ENCODE measurements around the gene TLL2. TPM values are rescaled to one million over a fixed set of nuclear protein-coding genes. Genes with fewer than 3 reads are reported as not detected.

TLL2 gene
- total RNA-seq, 1 donor from 2014 or later: 8.7 TPM

DNA sequence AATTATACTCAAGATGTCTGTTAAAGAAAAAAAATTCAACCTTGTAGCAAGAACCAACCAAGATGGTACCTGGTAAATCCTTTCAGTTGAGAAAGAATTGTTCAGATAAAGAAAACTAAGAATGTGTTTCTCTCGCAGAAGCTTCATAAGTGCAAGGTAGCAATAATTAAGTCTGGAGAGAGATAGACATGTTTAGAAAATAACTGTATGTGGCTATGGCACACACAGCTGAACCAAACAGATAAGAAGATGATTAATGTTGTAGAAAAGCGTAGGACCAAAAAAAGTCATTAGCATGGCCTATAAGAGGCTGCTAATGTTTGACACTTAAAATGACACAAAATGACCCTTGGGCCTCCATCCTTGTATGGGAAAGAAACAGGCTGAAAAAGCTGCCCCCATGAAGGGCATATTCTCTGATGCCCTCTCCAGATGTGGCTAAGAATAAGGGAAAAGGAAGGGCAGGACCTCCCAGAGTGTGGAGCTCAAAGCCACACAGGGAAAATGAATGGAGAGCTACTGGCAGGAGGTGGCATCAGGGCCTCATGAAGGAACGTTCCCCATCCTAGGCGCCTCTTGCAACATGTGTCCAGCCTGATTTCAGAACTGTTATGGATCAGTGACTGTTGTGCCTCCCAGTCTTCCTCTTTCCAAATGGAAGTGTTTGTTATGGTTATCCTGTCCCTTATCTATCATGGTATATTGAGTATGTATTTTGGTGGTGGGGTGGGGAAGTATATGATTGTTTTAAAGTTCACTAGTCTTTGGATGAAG, 30.7 kb downstream of the TLL2 start:
- ATAC-seq (ENCODE audit: poor library complexity) (no peak), DNase-seq (no peak)
- intact Hi-C loops (cut with DNase I): no loop called here

DNA sequence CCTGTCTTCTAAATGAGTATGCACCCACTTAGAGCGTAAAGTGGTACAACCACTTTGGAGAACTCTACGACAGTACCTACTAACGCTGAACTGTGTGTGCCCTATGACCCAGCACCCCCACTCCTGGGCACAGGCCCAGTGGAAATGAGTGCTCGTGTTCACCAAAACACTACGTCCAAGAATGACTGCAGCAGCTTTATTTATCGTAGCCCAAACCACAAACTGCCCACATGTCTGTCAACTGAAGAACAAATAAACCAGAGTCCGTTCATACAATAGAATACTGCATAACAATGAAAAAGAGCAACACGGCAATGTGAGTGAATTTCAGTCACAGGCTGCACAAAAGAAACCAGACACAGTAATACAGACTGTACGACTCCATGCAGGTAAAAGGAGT, 35.4 kb downstream of the TLL2 start:
- intact Hi-C loops (cut with DNase I): no loop called here
- DNase-seq: no peak
- no peak for ATAC-seq (ENCODE audit: poor library complexity)

DNA sequence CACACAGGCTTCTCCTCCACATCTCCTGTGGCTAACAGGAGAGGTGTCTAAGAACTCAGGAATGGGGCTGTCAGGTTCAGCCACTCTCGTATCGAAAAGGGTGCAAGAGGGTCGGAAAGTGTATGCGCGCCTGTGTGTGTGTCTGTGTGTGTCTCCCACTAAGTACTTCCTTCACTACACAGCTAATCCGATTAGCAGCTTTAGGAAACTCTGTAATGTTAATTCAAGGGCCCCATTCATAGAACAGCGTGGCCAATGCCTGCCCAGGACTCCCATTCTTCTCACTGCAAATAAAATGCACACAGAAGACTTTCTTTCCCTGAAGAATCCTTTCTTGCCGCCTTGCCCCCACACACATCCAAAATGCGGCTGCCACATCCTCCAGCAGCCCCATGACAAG, 39.9 kb downstream of the TLL2 start:
- intact Hi-C loops (cut with DNase I): no loop called here
- DNase-seq: no peak
- ATAC-seq (ENCODE audit: poor library complexity): no peak

DNA sequence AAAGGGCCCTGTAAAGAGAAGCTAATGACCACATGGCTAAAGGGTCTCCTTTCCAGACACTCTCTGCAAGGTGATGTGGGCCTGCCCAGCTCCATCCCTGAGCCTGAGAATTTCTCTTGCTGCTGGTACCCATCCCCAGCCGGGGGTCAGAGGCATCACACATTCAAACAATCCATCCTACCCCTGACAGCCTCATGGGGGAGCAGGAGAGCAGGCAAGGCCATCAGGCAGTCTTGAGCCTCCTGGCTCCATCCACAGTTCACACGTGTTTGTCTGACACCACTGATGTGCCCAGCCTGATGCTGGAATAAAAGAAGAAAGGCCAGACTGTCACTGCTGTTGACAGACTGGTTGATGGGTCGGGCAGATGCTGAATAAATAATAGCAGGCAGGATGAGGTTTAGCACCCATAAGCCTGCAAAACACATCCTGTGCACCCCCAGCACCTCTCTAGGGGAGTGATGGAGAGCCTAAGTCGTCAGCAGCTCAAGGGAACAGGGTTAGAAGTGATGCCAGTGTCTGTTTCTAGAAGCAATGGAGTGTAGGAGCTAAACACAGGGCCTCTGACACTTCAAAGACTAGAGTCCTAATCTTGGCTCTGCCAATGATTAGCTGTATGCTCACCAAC, 43.5 kb downstream of the TLL2 start:
- DNase-seq: peak; percentile 47
- intact Hi-C loops (cut with DNase I): no loop called here

DNA sequence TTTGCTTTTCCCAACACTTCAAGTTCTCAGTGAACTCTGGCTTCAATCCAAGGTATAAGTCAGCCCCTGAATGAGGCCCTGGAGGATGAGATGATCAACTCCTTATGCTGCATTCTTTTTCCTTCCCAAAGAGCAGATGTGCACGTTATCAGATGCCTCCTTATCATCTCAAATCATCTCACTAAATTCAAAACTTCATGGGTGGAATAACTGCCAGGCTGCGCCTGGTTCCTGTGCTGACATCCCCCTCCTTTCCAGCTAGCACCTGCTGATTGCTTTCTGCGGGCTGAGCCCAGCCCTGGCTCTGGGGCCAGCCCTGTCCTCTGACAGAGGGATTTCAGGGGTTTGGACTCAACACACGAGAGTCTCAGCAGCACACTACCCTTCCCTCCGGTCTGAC, 44.9 kb downstream of the TLL2 start:
- no peak for DNase-seq
- no peak for ATAC-seq (ENCODE audit: poor library complexity)
- intact Hi-C loops (cut with DNase I): no loop called here

More for the DNA sequence above, 43.5 kb downstream of the TLL2 start:
- peak; percentile 86 for ATAC-seq (ENCODE audit: poor library complexity)

DNA sequence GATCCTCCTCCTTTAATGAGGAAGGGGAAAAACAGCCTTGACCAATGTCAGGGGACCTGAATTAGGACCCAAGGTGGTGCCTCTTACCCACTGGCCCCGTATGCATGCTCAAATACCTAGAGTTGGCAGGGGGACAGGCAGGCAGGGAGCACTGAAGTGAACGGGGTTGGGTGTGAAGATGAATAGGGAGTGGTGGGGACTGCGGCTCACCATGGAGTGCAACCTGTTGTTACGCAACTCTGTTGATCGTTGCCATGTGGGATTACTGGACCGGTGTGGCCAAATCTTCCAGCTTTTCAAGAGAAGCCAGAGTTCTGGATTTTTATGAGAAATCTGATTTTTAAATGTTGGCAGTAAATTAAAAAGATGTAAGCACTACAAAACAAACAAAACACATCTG, 48.1 kb downstream of the TLL2 start:
- intact Hi-C loops (cut with DNase I): no loop called here
- ATAC-seq (ENCODE audit: poor library complexity): peak; percentile 40

DNA sequence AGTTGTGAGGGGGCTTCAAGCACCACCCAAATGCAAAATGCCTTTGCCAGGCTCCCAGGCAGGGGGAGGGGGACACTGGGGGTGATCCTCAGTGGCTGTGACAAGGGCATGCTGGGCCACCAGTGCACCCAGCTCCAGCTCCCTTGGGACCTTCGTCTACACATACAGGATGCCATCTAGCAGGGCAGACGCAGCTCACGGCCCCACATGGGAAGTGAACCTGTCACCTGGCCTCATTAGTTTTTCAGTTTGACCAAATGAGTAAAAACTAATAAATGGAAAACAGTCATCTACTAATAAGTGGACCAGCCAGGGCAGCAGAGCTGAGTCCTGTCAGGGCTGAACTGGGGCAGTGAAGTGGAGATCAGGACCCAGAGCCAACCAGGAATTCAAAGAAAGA, 50.2 kb downstream of the TLL2 start:
- DNase-seq (no peak), ATAC-seq (ENCODE audit: poor library complexity) (no peak)
- intact Hi-C loops (cut with DNase I): no loop called here

More for the DNA sequence above, 48.1 kb downstream of the TLL2 start:
- no peak for DNase-seq

DNA sequence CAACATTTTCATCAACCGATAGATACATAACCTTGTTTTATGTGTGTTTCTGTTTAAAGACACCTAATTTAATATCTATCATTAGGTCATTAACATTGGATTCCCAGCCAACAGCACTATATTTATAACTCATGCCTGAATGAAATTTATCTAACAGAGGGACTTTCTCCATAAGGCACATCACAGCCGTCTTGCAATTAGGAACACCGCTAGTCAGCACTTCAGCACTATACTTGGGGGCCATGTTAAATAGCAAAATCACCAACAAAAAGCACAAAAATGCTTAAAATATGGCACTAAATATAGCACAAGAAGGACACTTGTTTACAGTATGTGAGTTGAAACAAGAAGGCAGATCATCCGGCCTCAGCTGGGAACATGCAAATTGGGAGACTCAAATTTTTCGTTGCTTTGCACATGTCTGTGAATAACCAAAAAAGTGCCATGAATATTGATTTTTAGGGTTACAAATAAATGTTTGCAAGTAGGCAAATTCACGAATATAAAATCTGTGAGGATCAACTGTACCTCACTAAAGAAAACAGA, 51.0 kb downstream of the TLL2 start:
- ATAC-seq (ENCODE audit: poor library complexity) (no peak), DNase-seq (no peak)
- intact Hi-C loops (cut with DNase I): no loop called here

DNA sequence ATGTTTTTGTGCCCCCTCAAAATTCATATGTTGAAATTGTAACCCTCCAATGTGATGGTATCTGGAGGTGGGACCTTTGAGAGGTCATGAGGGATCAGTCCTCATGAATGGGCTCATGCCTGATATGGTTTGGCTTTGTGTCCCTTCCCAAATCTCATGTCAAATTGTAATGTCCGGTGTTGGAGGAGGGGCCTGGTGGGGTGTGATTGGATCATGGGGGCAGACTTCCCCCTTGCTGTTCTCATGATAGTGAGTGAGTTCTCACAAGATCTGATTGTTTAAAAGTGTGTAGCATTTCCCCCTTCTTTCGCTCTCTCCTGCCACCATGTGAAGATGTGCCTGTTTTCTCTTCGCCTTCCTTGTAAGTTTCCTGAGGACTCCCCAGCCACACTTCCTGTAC, 53.4 kb downstream of the TLL2 start:
- DNase-seq (no peak), ATAC-seq (ENCODE audit: poor library complexity) (no peak)
- intact Hi-C loops (cut with DNase I): no loop called here

DNA sequence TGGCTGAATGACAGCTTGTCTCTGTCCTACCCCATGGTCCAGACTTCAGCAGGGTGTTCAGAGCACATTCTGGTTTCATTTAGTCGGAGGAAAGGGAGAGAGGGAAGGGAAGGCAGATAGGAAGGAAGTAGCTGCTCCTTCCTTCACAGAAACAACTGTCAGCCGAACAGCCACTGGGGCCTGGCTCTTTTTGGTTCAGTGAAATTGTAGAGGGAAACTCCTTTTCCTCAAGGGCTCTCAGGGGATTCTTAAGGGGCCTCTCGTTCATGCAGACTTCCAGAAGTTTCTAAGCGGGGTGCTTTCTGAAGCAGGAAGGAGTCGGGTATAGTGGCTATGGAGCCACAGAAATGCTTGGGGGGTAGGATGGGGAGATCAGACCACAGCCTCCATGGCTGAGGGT, 56.4 kb downstream of the TLL2 start:
- ATAC-seq (ENCODE audit: poor library complexity) (no peak), DNase-seq (no peak)
- intact Hi-C loops (cut with DNase I): no loop called here

DNA sequence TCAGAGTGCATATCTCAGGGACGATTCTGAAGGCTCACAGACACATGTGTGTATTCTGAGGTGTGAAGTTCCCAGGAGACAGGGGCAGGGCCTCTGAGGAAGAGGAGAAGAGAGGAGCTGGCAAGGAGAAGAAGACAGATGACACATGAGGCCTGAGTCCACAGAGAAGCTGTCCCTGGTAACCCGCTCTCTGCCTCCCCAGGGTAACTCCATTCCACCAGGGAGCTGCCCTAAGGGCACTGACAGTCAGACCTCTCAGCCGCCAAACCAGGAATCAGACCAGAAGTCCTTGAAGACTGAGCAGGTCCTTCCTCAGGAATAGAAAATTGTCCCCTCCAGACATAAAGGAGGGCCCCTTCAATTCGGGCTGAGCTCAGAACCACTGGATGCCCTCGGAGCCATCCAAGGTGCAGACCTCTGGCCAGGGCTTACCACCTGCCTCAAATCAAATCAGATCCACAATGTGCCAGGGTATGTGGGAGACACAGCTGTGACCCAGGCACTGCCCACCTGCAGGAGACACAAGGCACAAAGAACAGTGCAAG, 57.4 kb downstream of the TLL2 start:
- no peak for DNase-seq
- ATAC-seq (ENCODE audit: poor library complexity): no peak
- intact Hi-C loops (cut with DNase I): no loop called here

DNA sequence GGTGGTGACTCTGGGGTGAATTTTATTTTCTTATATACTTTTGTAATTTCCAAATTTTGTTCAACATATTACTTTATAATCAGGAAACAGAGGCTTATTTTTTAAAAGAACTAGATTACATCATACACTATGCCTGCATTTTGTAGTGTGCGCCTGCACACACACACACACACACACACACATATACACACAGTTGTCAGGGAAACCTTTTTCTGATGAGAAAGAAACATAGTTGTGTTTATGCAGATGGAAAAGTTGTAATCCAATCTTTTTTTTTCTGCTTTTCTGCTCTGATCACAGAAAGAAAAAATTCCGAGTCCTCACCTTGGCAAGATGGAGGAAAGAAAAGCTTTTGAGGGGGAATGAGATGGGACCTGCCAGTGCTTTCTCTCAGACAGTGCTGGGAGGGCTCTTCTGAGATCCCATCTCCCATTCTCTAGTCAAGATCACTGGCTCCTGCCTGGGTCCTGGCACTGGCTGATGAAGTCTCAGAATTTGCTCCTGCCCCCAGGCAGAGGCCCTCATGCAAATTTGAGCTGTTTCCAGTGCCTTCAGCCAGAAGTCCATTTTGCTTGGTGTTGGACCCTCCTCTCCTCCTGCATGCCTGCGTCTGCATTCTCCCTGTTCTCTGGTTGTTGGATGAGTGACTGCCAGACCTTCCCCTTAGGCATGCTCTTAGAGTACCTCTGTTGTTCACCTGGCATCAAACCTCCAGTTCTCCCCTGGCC, 59.7 kb downstream of the TLL2 start:
- intact Hi-C loops (cut with DNase I): no loop called here
- DNase-seq (no peak), ATAC-seq (ENCODE audit: poor library complexity) (no peak)

DNA sequence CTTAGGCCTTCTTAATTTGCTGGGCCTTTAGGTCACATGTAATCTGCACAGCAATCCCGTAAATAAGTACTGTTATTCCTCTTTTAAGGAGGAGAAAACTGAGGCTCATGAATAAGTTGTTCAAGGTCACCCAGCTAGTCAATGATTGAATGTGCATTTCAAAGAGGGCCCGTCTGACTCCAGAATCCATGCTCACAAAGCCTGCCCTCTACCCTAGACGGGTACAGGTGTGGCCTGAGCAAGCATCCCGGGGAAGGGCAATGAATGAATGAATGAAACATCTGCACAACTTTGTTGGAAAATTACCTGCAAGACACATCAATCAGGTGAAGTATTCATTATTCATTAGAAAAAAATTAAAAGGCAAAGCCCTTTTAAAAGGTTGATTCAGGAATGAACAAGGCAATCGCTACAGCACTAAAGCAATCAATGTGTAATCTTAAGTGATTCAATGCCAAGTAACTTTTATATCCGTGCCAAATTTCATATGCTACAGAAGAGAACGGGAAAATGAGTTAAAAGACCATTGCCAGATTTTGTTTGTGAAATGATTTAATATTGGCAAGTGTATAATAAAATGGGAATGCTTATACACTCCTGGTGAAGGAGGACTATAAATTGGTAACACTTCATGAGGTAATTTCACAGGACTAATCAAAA, 61.1 kb downstream of the TLL2 start:
- DNase-seq (no peak), ATAC-seq (ENCODE audit: poor library complexity) (no peak)
- intact Hi-C loops (cut with DNase I): no loop called here

DNA sequence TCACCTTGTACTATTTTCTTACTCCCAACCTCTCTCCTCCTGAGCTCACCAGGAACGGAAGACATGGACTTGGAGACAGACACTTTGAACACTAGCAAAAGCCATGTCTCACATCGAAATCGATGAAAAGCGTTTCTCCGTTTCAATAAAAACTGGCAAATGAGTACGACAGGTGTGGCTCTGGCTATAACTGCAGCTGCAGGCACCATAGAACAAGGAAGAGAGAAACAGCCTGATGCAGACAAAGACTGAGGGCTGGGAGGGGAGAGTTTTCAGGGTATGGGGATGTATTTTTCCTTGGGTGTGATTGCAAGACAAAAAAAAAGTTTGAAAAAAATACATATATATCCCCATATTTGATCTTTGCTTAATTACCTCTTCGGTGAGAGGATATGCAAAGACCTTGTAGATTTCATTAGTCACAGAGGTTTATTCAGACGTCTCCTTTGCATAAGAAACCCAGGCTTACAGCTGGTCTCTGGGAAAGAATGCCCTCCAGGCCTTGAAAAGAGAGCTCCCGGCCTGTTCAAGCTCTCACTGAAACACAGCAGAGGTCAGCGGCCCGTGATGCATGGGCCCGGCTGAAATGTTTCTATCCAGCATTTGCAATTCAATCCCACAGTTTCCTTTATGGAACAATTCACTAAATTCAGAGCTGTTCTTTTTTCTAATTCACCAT, 63.1 kb downstream of the TLL2 start:
- intact Hi-C loops (cut with DNase I): no loop called here
- DNase-seq (no peak), ATAC-seq (ENCODE audit: poor library complexity) (no peak)

DNA sequence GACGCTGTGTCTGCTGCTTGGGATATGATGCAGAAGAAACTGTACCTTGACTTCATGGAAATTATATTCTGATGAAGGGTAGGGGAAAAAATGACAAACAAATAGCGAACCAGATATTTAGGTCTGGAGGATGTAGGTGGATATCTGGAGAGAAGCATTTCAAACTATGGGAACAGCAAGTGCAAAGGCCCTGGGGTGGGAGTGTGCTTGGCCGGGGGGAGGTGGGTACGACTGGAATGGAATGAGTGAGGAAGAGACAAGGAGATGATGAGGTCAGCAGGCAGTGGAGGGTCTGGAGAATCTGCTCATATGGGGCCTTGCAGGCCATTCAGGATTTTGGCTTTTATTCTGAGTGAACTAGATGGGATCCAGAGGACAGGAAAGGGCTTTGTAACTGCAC, 65.2 kb downstream of the TLL2 start:
- intact Hi-C loops (cut with DNase I): no loop called here
- DNase-seq: no peak

DNA sequence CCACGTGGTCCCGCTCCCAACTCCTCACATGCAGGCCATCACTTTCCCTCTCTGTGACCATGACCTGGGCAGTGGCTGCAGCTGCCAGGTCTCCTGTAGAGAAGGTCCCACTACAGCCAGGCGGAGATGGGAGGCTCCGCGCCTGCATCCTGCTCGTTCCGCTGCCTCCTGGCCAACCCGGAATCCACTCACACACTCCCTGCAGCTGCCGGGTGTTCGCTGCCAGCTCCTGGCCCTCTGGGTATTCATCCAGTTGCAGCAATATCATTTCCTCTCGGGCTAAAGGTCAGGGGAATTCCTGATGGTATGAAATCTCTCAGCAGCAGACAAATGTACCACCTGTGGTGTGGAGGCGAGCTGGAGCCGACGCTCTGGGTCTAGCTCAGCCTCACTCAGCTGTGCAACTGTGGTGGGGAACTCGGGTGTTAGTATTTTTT, 65.7 kb downstream of the TLL2 start:
- intact Hi-C loops (cut with DNase I): no loop called here
- DNase-seq: peak; percentile 88
- peak; percentile 92 for ATAC-seq (ENCODE audit: poor library complexity)

More for the DNA sequence above, 65.2 kb downstream of the TLL2 start:
- ATAC-seq (ENCODE audit: poor library complexity): peak; percentile 6

DNA sequence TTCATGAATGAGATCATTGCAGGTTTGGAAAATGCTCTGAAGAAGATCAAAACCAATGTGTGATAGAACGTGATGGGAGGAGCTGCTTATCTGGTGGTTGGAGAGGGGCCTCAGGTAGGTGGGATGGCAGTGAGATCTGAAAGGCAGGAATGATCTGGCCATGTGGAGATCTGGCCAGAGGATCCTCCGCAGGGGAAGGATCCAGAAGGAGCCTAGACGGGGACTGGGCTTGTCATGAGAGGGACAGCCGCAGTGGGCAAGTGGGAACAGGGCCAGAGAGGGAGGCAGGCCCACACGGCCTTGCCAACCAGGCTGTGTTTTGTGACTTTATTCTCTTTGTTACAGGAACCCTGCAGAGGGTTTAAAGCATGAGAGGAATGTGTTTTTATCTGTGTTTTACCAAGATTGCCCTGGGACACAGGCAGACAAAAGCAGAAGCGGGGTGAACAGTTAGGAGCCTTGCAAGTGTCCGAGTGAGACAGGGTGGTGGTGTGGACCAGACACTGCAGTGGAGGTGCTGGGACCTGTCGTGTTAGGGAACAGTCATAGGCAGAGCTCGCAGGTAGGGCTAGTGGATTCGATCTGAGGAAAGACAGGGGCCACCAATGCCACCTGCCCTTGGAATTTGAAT, 66.6 kb downstream of the TLL2 start:
- DNase-seq (no peak), ATAC-seq (ENCODE audit: poor library complexity) (peak; percentile 17)
- intact Hi-C loops (cut with DNase I): no loop called here

Measured in Right ventricle myocardium superior (tissue), 1 donor.